Tibial nerve (tissue), 3 donors: ENCODE data around the gene ZNF385B.

Experiments
- CTCF ChIP-seq, 5 experiments: fragments of 200-600 bp in 3 of 5; fragments of 450-650 bp in 2 of 5; sonication (generic) in 3 of 5; IDR thresholded peaks; one replicate each; pipeline ENCODE4 v1.5.1; 2016 to 2019; ENCODE audit warnings: antibody characterized with exemption in 5 of 5, mild to moderate bottlenecking in 3 of 5, moderate library complexity in 2 of 5
- POLR2A ChIP-seq, 2 donors: fragments of 450-650 bp; IDR thresholded peaks; one replicate each; pipeline ENCODE4 v1.6.1; 2017; ENCODE audit warnings: antibody characterized with exemption in 2 of 2, mild to moderate bottlenecking in 2 of 2, moderate library complexity in 2 of 2

- TF ChIP-seq CTCF (IDR thresholded peaks at IDR 0.05) = no peak
- TF ChIP-seq POLR2A (IDR thresholded peaks at IDR 0.05) = no peak
Observed at GRCh38 chr2:179551539-179552045, 309.8 kb downstream of the ZNF385B start.
